Measurements from ENCODE around the gene A4GNT. TPM values are rescaled to one million over a fixed set of nuclear protein-coding genes. Genes with fewer than 3 reads are reported as not detected.

The A4GNT gene
- total RNA-seq, 2 donors from 2014 or later = not detected

Other genes with a start within 250 kb of the A4GNT start
- gene CLDN18, start 122.2 kb downstream of the A4GNT start, total RNA-seq = not detected
- not detected for gene DZIP1L, start 16.8 kb downstream of the A4GNT start, total RNA-seq
- 10 to 100 TPM; 21.2 to 28.6 TPM for gene DBR1, start 42.5 kb upstream of the A4GNT start, total RNA-seq
- 10 to 100 TPM; 30.0 to 39.7 TPM for gene ARMC8, start 54.9 kb upstream of the A4GNT start, total RNA-seq
- 1 to 10 TPM; 1.6 to 6.8 TPM for gene NME9, start 197.5 kb upstream of the A4GNT start, total RNA-seq
- under 1 TPM; 0.37 to 0.67 TPM for gene MRAS, start 216.2 kb upstream of the A4GNT start, total RNA-seq

Data from activated T-helper 17 cell treated with anti-CD3 and anti-CD28 coated beads, Interleukin-2, amount 50 U/mL, for 72 hours (primary cell).